H1 (cell line): Measurements from ENCODE around the gene METTL6.
"Not testable (repeated sequence)": the region's sequence is repeated elsewhere in the genome, so short reads cannot be mapped to it uniquely, and the experiment has no call there.

Source experiments
- POLR2A ChIP-seq, 2 experiments: IDR thresholded peaks; 1 replicate in 1 of 2; 2 replicates in 1 of 2; pipeline ENCODE4 v1.6.1; 2011; ENCODE audit warnings: low read depth in 2 of 2, low read length in 2 of 2, mild to moderate bottlenecking in 2 of 2; ENCODE audit errors: control extremely low read depth in 1 of 2
- POLR2AphosphoS5 ChIP-seq: IDR thresholded peaks from 2 replicates; pipeline ENCODE4 v1.6.1; 2011; ENCODE audit warnings: low read depth, low read length
- RBBP5 ChIP-seq: IDR thresholded peaks from 2 replicates; pipeline ENCODE4 v1.7.1; 2012; ENCODE audit warnings: low read depth, mild to moderate bottlenecking, inconsistent platforms, low read length, moderate library complexity, borderline replicate concordance
- RFX5 ChIP-seq: IDR thresholded peaks from 2 replicates; pipeline ENCODE4 v1.6.1; 2011; ENCODE audit warnings: low read depth, low read length, improper control_type of control experiment, borderline replicate concordance
- SIN3A ChIP-seq, 2 experiments: IDR thresholded peaks in 1 of 2; conservative IDR thresholded peaks in 1 of 2; 2 replicates each; pipeline ENCODE4 v1.6.1; 2011 to 2012; ENCODE audit warnings: low read length in 2 of 2, improper control_type of control experiment in 1 of 2, low read depth in 1 of 2, mild to moderate bottlenecking in 1 of 2
- TAF1 ChIP-seq: IDR thresholded peaks from 2 replicates; pipeline ENCODE4 v1.6.1; 2011; ENCODE audit warnings: mild to moderate bottlenecking, low read depth, low read length
- TF ChIP-seq, protein P1 (sequence below): IDR thresholded peaks from 2 replicates; pipeline ENCODE4 v1.6.1; 2012; ENCODE audit warnings: inconsistent platforms
- TF ChIP-seq, protein P2 (sequence below), 3 experiments: IDR thresholded peaks; 1 replicate in 2 of 3; 2 replicates in 1 of 3; pipeline versions ENCODE4 v1.5.1 to v1.6.1; 2011; ENCODE audit warnings: low read length in 3 of 3, mild to moderate bottlenecking in 3 of 3, inconsistent platforms in 2 of 3, low read depth in 1 of 3, moderate library complexity in 1 of 3; ENCODE audit not compliant: insufficient read depth in 1 of 3; ENCODE audit errors: control extremely low read depth in 1 of 3

DNA sequence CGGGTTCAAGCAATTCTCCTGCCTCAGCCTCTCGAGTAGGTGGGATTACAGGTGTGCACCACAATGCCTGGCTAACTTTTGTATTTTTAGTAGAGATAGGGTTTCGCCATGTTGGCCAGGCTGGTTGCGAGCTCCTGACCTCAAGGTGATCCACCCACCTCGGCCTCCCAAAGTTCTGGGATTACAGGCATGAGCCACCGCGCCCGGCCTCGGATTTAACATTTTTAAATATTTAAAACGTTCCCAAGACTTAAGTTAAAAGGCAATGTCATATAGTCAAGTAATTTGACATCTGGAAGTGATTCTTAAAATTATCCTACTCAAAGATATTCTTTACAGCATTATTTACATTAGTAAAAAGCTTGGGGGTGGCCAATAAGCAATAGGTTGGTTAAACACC is 29.6 kb upstream of the METTL6 start:
- TF ChIP-seq, protein P1, sequence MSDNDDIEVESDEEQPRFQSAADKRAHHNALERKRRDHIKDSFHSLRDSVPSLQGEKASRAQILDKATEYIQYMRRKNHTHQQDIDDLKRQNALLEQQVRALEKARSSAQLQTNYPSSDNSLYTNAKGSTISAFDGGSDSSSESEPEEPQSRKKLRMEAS = not testable (repeated sequence)
- not testable (repeated sequence) for TF ChIP-seq SIN3A (conservative IDR thresholded peaks at IDR 0.05 in 1 of 2, IDR thresholded peaks at IDR 0.05 in 1 of 2; ENCODE audit: low read depth in 1 of 2, low read length in 2 of 2); RBBP5; RFX5; POLR2AphosphoS5; TAF1; POLR2A (IDR thresholded peaks at IDR 0.05; ENCODE audit: control extremely low read depth in 1 of 2, low read depth in 2 of 2, low read length in 2 of 2)
- TF ChIP-seq, protein P2, sequence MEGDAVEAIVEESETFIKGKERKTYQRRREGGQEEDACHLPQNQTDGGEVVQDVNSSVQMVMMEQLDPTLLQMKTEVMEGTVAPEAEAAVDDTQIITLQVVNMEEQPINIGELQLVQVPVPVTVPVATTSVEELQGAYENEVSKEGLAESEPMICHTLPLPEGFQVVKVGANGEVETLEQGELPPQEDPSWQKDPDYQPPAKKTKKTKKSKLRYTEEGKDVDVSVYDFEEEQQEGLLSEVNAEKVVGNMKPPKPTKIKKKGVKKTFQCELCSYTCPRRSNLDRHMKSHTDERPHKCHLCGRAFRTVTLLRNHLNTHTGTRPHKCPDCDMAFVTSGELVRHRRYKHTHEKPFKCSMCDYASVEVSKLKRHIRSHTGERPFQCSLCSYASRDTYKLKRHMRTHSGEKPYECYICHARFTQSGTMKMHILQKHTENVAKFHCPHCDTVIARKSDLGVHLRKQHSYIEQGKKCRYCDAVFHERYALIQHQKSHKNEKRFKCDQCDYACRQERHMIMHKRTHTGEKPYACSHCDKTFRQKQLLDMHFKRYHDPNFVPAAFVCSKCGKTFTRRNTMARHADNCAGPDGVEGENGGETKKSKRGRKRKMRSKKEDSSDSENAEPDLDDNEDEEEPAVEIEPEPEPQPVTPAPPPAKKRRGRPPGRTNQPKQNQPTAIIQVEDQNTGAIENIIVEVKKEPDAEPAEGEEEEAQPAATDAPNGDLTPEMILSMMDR (IDR thresholded peaks at IDR 0.05; ENCODE audit: control extremely low read depth in 1 of 3, insufficient read depth in 1 of 3, low read depth in 1 of 3, low read length in 3 of 3) = not testable (repeated sequence)
